HepG2 (cell line): Measurements from ENCODE around the gene STK32C. TPM values are rescaled to one million over a fixed set of nuclear protein-coding genes. Genes with fewer than 3 reads are reported as not detected.

Source experiments
- BRD4 ChIP-seq: sonication (generic); formaldehyde crosslinking; IDR thresholded peaks from 2 replicates; pipeline ENCODE4 v1.4.0; 2020; ENCODE audit warnings: missing genetic modification reagents
- CERS6 ChIP-seq: sonication (generic); formaldehyde crosslinking; IDR thresholded peaks from 2 replicates; pipeline ENCODE4 v1.5.0; 2020; ENCODE audit warnings: missing genetic modification reagents
- FLYWCH1 ChIP-seq: sonication (generic); formaldehyde crosslinking; IDR thresholded peaks from 2 replicates; pipeline ENCODE4 v1.8.1; 2023; ENCODE audit warnings: mild to moderate bottlenecking, missing genetic modification reagents
- FOXK2 ChIP-seq: fragments of 450-650 bp; IDR thresholded peaks from 2 replicates; pipeline ENCODE4 v1.6.1; 2016
- FOXO4 ChIP-seq: sonication (generic); formaldehyde crosslinking; conservative IDR thresholded peaks from 2 replicates; pipeline ENCODE4 v1.8.1; 2023; ENCODE audit warnings: missing genetic modification reagents
- GATA4 ChIP-seq: sonication (generic); IDR thresholded peaks from 2 replicates; pipeline ENCODE4 v1.6.1; 2016; ENCODE audit warnings: antibody characterized with exemption, low read depth, borderline replicate concordance
- HDAC2 ChIP-seq: sonication (generic); formaldehyde crosslinking; IDR thresholded peaks from 2 replicates; pipeline ENCODE4 v1.4.0; 2020; ENCODE audit warnings: missing genetic modification reagents
- HNF1A ChIP-seq, 2 experiments: sonication (generic) in 1 of 2; formaldehyde crosslinking in 1 of 2; IDR thresholded peaks; 2 replicates each; pipeline versions ENCODE4 v1.4.0 to v1.6.1; 2016 to 2020; ENCODE audit warnings: borderline replicate concordance in 1 of 2, low read depth in 1 of 2, mild to moderate bottlenecking in 1 of 2, missing genetic modification reagents in 1 of 2
- KDM5A ChIP-seq: fragments of 200-600 bp; sonication (generic); IDR thresholded peaks from 2 replicates; pipeline ENCODE4 v1.7.0; 2018; ENCODE audit warnings: antibody characterized with exemption, mild to moderate bottlenecking, low read length, borderline replicate concordance
- MZF1 ChIP-seq: sonication (generic); formaldehyde crosslinking; IDR thresholded peaks from 2 replicates; pipeline ENCODE4 v1.8.1; 2023; ENCODE audit warnings: mild to moderate bottlenecking, missing genetic modification reagents, borderline replicate concordance
- NR2F6 ChIP-seq, 2 experiments: IDR thresholded peaks; 2 replicates each; pipeline ENCODE4 v1.6.1; 2016; ENCODE audit warnings: antibody characterized with exemption in 1 of 2, mild to moderate bottlenecking in 1 of 2
- PAXIP1 ChIP-seq: sonication (generic); formaldehyde crosslinking; conservative IDR thresholded peaks from 2 replicates; pipeline ENCODE4 v1.4.0; 2020; ENCODE audit warnings: mild to moderate bottlenecking, missing genetic modification reagents, moderate library complexity
- REXO4 ChIP-seq: sonication (generic); formaldehyde crosslinking; IDR thresholded peaks from 2 replicates; pipeline ENCODE4 v1.8.0; 2022; ENCODE audit warnings: missing genetic modification reagents, mild to moderate bottlenecking, borderline replicate concordance
- SP140L ChIP-seq: sonication (generic); formaldehyde crosslinking; IDR thresholded peaks from 2 replicates; pipeline ENCODE4 v1.4.0; 2020; ENCODE audit warnings: missing genetic modification reagents, borderline replicate concordance
- ZNF513 ChIP-seq: sonication (generic); formaldehyde crosslinking; conservative IDR thresholded peaks from 2 replicates; pipeline ENCODE4 v1.5.0; 2020; ENCODE audit warnings: missing genetic modification reagents
- ZNF652 ChIP-seq: IDR thresholded peaks from 2 replicates; pipeline ENCODE4 v1.6.1; 2016; ENCODE audit warnings: low read depth, borderline replicate concordance
- polyA plus RNA-seq, 8 experiments: library from polyadenylated mRNA; depleted of rRNA in 3 of 8; stranded (reverse) in 7 of 8; unstranded in 1 of 8; fragments of >200 nt; fragmentation: Illumina TruSeq in 4 of 8; extraction: Trizol in 4 of 8; gene quantifications; 2 replicates each; pipeline versions ENCODE4 v1.2.1 to v1.2.3, GENCODE V29; 2011 to 2016; ENCODE audit warnings: low read depth in 4 of 8, missing spikeins in 1 of 8, mixed read lengths in 1 of 8; ENCODE audit not compliant: insufficient read depth in 1 of 8
- total RNA-seq, 5 experiments: library from RNA; depleted of rRNA; stranded (reverse); fragments of >200 nt; fragmentation: Illumina TruSeq; extraction: Trizol; gene quantifications; 2 replicates each; pipeline ENCODE4 v1.2.3, GENCODE V29; 2016; ENCODE audit warnings: low read depth in 1 of 5

STK32C gene
- total and polyA plus RNA-seq, 2 of the 13 experiments (the other 11 are each of a cell fraction or from before 2014, with no cell fraction given), result 10.9 to 19.4 TPM

- TF ChIP-seq PAXIP1 (CRISPR knock-in tag) (no peak), ZNF513 (CRISPR knock-in tag) (no peak), HDAC2 (0 out of 2 replicates have a peak, but pooled peaks have one; percentile 25), NR2F6 (IDR thresholded peaks at IDR 0.05) (no peak), NR2F6 (CRISPR knock-in tag; IDR thresholded peaks at IDR 0.05) (no peak), FOXO4 (CRISPR knock-in tag) (no peak), BRD4 (CRISPR knock-in tag) (no peak), FOXK2 (no peak), HNF1A (IDR thresholded peaks at IDR 0.05; ENCODE audit: low read depth) (no peak), HNF1A (CRISPR knock-in tag; IDR thresholded peaks at IDR 0.05; ENCODE audit: borderline replicate concordance) (no peak), FLYWCH1 (CRISPR knock-in tag) (no peak), GATA4 (no peak), KDM5A (no peak), ZNF652 (CRISPR knock-in tag) (no peak), CERS6 (no peak), REXO4 (CRISPR knock-in tag) (no peak), SP140L (CRISPR knock-in tag) (no peak), MZF1 (no peak)
Measured at GRCh38 chr10:132294561-132295318, 13.0 kb downstream of the STK32C start (continued).
